Kidney glomerular epithelial cell (primary cell): ENCODE data around the gene DTNB.
"Not testable (repeated sequence)": the region's sequence is repeated elsewhere in the genome, so short reads cannot be mapped to it uniquely, and the experiment has no call there.

ENCODE experiments used
- DNase-seq: peaks from one replicate; lab custom pipeline; 2025; lab: John Stamatoyannopoulos, UW

DTNB gene

DNA sequence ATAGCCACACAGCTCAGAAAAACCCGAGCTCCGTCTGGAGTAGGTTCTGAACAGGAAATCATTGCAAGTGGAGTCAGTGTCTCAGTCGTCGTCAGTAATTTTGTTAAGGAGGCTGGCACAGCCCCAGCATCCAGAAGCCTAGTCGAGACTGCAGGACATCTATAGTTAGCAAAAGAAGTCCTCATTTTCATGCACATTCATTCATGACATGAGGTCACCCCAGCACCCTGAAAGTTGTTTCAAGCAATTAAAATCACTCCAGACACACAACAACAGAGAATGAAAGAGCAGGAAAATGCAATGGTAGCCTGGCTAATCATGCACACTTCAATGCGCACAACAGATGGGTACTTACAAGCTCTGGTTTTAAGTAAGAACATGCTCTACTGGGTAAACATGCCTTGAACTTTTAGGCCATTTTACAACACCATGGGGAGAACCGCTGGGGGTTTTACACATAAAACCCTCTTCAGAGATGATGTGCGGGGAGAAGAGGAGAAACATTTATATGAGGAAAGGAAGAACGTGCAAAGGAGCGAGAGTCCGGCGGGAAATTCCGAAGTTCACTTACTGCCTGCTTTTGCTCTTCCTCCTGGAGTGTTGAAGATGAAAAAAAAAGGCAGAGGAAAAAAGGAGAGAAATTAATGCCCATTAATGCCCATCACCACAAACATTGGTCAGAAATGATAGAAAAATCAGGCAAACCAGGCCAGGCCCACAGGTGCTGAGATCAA lies 254.3 kb downstream of the DTNB start:
- no peak for DNase-seq

DNA sequence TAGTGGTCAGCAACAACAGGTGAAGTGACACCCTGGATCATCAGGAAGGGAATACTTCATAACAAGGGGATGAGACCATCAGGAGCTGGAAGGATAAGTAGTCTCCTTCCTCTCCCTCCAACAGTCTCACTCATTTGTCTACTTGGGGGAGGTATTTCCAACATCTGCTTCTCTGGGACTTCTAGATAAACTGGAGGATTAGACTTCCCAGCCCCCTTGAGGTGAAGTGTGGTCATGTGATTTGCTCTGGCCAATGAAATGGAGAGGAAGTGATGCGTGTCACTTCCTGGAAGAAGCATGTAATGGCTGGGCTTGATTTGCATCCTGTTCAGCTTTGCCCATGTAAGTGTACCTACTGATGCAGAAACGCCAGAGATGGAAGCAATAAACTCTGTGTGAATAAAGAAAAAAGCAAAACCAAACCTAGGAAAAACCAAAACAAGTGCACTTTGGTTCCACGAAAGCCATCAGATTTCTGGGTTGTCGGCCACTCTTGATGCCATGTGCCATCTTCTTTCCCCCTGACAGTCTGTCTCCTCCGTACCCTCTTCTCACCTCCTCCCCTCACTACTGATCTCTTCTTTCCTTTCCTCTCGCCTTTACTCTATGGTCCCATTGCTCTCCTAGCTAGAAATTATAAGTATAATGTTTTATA lies 255.5 kb downstream of the DTNB start:
- no peak for DNase-seq

DNA sequence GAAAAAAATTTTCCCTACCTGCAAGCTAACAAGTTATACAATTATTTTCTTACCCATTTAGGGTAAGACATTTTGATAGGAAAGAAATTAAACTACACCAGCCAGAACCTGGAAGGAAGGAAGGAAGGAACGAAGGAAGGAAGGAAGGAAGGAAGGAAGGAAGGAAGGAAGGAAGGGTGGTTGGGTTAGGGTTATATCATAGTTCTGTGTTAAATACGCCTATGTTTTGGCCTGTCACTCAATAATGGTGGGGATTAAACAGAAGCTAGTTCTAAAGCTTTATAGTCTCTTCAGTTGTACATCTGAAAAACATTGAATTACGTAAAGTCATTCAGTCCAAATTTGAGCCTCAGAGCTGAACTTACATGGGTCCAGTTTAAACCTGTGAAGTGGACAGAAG lies 256.7 kb downstream of the DTNB start:
- no peak for DNase-seq

GRCh38 chr2:25414781-25415180 lies 258.6 kb downstream of the DTNB start:
- DNase-seq: no peak

GRCh38 chr2:25413409-25413808 lies 260.0 kb downstream of the DTNB start:
- DNase-seq: not testable (repeated sequence)

- DNase-seq: no peak
These were observed 261.6 kb downstream of the DTNB start for GRCh38 chr2:25411753-25412152.

DNA sequence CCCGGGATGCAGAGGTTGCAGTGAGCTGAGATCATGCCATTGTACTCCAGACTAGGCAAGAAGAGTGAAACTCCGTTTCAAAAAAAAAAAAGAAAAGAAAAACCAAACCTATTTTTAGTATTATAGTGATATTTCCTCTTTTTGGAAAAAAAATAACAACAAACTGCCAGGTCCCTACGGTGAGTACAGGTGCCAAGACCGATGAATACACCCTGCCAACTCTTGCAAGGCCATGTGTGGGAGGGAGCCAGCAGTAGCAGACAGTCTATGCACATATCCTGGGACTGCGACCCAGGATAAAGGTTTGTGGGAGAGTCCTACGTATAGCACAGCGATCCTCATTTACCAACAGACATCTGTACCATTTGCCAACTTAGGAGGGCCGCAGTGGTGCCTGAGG lies 262.1 kb downstream of the DTNB start:
- no peak for DNase-seq

DNA sequence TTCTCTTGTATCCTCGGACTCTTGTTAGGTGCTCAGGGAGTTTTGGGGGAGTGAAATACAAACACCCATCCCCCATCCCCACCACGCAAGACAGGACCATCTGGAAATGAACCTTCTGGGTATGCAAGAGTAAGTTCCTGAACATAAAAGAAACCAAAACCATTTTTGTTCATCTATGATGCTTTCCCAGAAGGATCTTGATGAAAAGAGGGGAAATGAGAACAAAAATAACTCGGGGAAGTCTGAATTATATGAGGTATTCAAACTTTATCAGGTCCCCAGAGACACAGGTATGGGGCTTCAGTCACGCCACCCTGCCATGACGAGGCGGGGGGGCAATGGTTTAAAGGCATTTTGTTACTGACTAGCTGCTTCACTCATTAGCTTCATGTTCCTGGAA lies 263.0 kb downstream of the DTNB start:
- no peak for DNase-seq

DNA sequence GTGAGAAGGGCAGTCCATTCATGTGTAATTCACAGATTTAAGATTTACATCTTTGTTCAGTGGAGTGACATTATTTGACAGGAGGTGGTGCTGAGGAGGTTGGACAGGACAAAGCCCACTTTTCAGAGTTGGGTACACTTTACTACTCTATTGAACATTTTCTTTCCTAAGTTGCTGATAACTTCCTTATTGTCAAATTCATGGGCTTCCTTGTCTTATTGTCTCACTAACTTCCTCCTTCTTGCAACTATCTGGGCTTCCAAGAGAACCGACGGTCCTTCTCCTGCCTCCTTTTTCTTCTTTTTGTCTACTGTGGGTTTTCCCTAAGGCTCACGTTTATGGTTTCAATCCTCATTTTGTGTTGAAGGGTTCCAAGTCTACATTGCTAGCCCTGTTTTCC lies 263.9 kb downstream of the DTNB start:
- no peak for DNase-seq

DNA sequence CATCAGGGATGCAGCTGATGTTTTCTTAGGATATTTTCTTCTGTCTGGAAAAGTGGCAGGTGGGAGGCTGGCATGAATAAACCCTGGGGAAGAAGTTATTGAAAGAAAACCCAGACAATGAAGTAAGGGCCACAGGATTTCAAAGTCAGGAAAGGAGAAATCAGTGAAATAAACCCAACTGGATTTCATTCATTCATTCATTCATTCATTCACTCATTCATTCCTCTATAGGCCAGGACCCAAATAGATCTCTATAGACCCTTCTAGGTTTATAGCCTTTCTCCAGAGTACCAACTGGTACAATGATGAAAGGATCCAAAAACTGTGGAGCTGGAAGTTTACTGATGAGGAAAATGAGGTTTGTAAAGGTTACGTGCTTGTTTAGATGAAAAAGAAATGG lies 264.3 kb downstream of the DTNB start:
- no peak for DNase-seq

- DNase-seq: no peak
These were observed 267.6 kb downstream of the DTNB start for GRCh38 chr2:25405611-25406295.

DNA sequence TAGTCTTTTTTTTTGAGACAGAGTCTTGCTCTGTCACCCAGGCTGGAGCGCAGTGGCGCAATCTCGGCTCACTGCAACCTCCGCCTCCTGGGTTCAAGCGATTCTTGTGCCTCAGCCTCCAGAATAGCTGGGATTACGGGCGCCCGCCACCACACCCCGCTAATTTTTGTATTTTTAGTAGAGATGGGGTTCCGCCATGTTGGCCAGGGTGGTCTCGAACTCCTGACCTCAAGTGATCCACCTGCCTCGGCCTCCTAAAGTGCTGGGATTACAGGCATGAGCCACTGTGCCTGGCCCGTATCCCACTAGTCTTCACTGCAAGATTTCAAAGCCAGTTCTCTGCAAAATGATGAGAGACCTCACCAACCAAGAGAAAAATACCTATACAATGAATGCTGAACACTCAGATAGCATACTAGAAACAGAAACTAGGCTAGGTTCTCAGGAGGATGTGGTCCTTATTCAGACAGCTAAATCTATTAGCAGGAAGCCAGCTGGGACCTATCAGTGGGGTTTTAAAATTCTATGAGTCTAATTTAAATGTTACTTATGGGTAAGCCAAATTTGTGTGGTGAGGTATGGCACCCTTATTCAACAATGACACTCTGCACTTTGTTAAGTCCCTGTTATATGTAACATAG lies 270.1 kb downstream of the DTNB start:
- not testable (repeated sequence) for DNase-seq

DNA sequence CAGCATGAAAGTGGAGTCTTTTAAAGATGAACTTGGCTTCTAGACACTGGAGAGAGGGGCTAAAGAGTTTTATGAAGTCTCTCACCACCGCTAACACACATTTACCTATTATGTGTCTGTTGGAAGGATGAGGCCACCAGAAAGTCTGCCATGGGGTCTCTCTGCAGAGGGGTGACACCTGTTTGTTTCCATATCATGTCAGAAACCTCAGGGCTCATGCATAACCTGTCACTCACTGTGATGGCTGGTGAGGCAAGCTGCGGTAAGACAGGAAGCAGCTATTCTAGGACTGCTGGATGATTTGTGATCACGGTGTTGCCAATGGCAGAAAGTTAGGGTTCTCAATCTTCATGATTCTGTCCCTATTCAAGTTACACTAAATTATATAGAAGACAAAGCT lies 270.9 kb downstream of the DTNB start:
- no peak for DNase-seq

DNA sequence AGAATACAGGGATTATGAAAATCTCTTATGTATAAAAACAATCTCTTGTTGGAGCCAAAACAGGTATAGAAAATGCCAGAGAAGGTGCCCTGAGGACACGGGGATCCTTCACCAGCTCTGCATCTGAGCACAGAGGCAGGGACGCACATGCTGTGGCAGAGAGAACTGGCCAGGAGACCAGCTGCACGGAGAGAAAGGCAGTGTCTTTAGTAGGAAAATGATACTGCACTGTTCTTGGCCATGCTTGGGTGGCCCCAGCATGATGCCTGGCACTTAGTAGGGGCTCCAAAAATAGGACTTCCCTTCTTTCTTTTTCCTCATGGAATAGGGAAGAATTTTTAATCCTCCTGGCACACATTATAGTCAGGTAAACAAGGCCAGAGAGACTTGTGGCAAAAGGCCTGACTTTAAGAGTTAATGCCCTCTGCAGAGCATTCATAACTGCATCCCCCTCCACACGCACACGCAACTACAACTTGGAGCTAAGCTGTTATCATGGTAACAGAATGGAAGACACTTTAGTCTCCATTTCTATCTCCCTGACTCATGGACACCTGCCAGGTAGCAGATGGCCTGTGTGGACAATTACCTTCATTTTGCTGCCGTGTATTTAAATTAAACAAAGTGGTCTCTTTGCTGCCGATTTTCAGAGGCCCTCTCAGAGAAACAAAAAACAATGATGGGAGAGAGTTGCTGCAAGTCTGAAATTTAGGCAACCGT lies 271.9 kb downstream of the DTNB start:
- no peak for DNase-seq

- no peak for DNase-seq
These were observed 272.7 kb downstream of the DTNB start for GRCh38 chr2:25400576-25401216.

DNA sequence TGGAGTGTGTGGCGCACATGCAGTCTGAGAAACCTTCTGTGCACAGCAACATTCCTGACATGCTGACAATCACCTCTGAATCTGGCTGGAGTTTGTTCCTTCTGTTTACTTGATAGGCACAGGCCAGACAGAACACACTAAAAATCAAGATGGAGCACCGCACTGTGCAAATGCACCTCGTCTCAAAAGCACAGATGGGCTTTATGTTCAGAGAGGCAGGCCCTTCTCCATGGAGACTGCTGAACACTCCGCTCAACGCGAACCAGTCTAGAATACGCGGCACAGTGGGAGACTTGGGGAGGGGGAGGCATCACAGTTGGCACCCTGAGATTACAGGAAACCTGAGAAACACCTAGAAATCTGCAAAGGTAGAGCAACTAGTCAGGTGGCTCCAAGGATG lies 273.2 kb downstream of the DTNB start:
- no peak for DNase-seq

DNA sequence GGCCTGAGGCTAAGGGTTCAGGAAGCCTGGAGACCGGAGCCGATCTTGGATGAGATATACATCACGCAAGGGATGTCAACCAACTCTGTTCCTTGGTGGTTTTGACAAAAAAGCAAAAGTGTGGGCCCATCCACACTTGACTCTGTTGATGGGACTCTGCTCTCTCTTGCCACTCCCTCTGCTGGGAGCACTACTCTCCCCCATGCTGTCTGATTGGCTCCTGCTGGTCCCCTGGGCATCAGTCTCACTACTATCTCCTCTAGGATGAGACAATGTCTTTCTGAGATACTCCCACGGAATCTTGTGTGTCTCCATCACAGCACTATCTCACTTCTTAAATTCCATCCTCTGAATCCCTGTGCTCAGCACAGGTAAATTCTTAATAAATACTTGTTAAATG lies 274.8 kb downstream of the DTNB start:
- no peak for DNase-seq

DNA sequence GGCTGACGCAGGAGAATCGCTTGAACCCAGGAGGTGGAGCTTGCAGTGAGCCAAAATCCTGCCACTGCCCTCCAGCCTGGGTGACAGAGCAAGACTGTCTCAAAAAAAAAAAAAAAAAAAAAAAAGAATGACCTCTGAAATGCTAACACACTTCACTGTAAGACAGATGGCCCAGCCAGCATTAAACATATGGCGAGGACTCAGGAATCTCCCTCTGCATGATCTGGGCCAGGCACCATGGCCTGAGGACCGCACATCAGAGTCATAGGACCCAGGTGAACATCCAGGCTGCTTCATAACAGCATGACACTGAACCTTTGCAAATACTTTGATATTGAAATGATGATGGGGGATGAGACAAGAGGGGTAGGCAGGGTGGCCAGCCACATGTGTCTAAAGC lies 275.6 kb downstream of the DTNB start:
- no peak for DNase-seq

- DNase-seq: no peak
These were observed 284.2 kb downstream of the DTNB start for GRCh38 chr2:25389161-25389560.

- DNase-seq: no peak
These were observed 284.9 kb downstream of the DTNB start for GRCh38 chr2:25388491-25388890.

- DNase-seq: no peak
These were observed 285.4 kb downstream of the DTNB start for GRCh38 chr2:25387876-25388449.
